Left lung (tissue), 10 donors: ENCODE measurements around the gene UBA52. TPM values are rescaled to one million over a fixed set of nuclear protein-coding genes. Genes with fewer than 3 reads are reported as not detected.

Source experiments
- ATAC-seq: fragments of 200-7000 bp; cut with Tn5 transposase; one replicate; pipeline ENCODE4 v1.9.1; 2020; ENCODE audit warnings: moderate library complexity
- DNase-seq, 4 donors: peaks; one replicate each; pipeline ENCODE4 v3.0.0-alpha.2; 2013 to 2020
- H3K27ac ChIP-seq, 2 donors: fragments of 200-600 bp; sonication (generic) in 1 of 2; one replicate each; pipeline versions ENCODE4 v1.5.0 to v1.8.0; 2020 to 2021
- H3K27me3 ChIP-seq, 2 donors: fragments of 200-600 bp; sonication (generic) in 1 of 2; one replicate each; pipeline versions ENCODE4 v1.5.0 to v1.8.0; 2020 to 2021
- H3K36me3 ChIP-seq, 2 donors: fragments of 200-600 bp; sonication (generic) in 1 of 2; one replicate each; pipeline versions ENCODE4 v1.5.0 to v1.8.0; 2020 to 2021
- H3K4me1 ChIP-seq, 2 donors: fragments of 200-600 bp; one replicate each; pipeline ENCODE4 v1.8.0; 2021
- H3K4me3 ChIP-seq, 2 donors: fragments of 200-600 bp; sonication (generic) in 1 of 2; one replicate each; pipeline versions ENCODE4 v1.5.0 to v1.8.0; 2020 to 2021; ENCODE audit warnings: mild to moderate bottlenecking in 1 of 2
- H3K9me3 ChIP-seq, 2 donors: fragments of 200-600 bp; sonication (generic) in 1 of 2; one replicate each; pipeline versions ENCODE4 v1.5.0 to v1.8.0; 2020 to 2021
- CTCF ChIP-seq, 2 donors: fragments of 200-600 bp; sonication (generic) in 1 of 2; IDR thresholded peaks; one replicate each; pipeline versions ENCODE4 v1.5.0 to v1.8.0; 2021; ENCODE audit warnings: antibody characterized with exemption in 2 of 2
- intact Hi-C, 2 donors: fragments of 100-400 bp; cut with DNase I; formaldehyde crosslinking; loops; one replicate each; pipeline versions ENCODE4 v1.11.2 to v1.14.2; 2022
- polyA plus RNA-seq, 6 donors: library from polyadenylated mRNA; unstranded; fragments of 120-200 nt; gene quantifications; one replicate each; pipeline ENCODE4 v1.2.1, GENCODE V29; 2013; ENCODE audit not compliant: insufficient read length in 6 of 6
- total RNA-seq, 2 donors: library from RNA; stranded (reverse); fragmentation: NEBNext Ultra II Directional; extraction: Animal tissue kit (Norgen Biotek cat#: 25700); gene quantifications; one replicate each; pipeline ENCODE4 v1.2.1, GENCODE V29; 2021
- donor health status: DM: no; HTN: yes; CAD: no.
- donor health status: DM: no; HTN: no; CAD: no.

Gene UBA52
- total and polyA plus RNA-seq, 8 donors = 875 to 1,008 (median 931) TPM

- intact Hi-C loops = loop anchor here in 1 of 2 donors (10.0 kb wide), 1 partner anchor 81 kb away; no protein-coding TSS in a partner anchor
- Histone ChIP-seq H3K27ac (peak overlapping the region in 1 of 2 donors; percentile 13), H3K27me3 (peaks cover 0 to 50% of the 10 kb centered on the region in 2 donors), H3K4me3 (no peak overlapping the region), H3K4me1 (peaks cover 14 to 37% of the 10 kb centered on the region in 2 donors), H3K36me3 (peaks cover 0 to 10% of the 10 kb centered on the region in 2 donors), H3K9me3 (no peaks in the 10 kb centered on the region)
- TF ChIP-seq CTCF (IDR thresholded peaks at IDR 0.05) = no peak
- peak in 1 of 4 donors; percentile 74 for DNase-seq
- ATAC-seq = no peak
These were observed 21.9 kb downstream of the UBA52 start for GRCh38 chr19:18593367-18594095.

DNA sequence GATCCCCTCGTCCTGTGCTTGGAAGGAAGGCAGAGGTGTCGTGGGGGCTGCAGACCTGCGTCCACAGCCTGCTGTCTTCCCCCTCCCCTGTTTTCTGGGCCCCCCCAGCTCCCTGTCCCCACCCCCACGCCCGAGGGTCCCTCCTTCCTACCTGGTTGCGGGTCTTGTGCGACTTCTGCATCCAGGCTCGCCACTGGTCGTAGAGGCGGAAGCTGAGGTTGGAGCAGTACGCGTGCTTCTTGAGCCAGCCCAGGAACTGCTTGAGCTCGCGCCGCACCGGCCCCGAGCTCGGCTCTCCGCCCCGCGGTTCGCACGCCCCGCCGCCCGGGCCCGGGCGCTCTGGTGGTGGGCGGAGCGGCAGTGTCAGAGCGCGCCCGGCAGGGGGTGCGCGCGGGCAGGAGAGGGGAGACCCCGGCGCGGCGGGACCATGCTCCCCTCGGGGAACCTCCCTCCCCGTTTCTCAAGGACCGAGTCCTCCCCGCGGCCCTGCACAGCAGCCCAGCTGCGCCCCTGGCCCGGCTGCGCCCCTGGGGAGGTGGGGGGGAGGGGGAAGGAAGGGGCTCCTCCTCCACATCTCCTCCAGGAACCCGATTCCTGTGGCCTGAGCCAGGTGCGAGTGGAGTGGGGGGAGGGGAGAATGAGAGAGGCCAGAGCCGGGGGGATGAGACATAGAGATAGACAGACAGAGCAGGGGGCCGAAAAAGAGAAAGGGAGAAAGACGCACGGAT lies 22.6 kb downstream of the UBA52 start:
- peak; percentile 72 to 91 (median 80) for DNase-seq
- H3K36me3 ChIP-seq = peaks cover 0 to 10% of the 10 kb centered on the region in 2 donors
- H3K4me1 ChIP-seq = peaks cover 14 to 35% of the 10 kb centered on the region in 2 donors
- H3K27me3 ChIP-seq = peaks cover 0 to 57% of the 10 kb centered on the region in 2 donors
- peak overlapping the region in 1 of 2 donors; percentile 13 for H3K27ac ChIP-seq
- no peaks in the 10 kb centered on the region for H3K9me3 ChIP-seq
- ATAC-seq = peak; percentile 85
- intact Hi-C loops = loop anchor here in 1 of 2 donors (10.0 kb wide), 1 partner anchor 81 kb away; no protein-coding TSS in a partner anchor
- peak; percentile 85 to 88 for TF ChIP-seq CTCF (IDR thresholded peaks at IDR 0.05)
- peak overlapping the region; percentile 14 to 16 for H3K4me3 ChIP-seq

DNA sequence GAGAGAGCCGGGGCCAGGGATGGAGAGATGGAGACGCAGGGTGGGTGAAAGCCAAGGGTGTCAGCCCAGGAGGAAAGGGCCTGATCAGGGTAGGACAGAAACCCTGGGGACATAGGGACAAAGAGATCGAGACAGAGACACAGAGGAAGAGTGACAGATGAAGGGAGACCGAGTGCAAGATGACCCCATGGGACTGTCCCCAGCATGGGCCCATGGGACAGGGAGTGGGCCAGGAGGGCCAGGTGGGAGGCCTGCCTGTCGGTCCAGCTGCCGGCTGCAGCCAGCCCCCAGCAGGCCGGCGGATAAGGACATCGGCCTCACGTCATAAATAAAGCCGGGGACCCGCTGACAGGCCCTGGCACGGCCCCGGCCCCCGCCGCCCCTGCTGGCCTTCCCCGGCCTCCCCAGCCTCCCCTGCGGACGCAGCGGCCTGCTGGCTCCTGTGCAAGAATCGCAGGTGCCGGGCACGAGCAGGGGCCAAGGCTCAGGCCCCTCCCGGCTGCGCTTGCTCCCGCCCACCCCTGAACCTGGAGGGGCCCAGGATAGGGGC lies 23.2 kb downstream of the UBA52 start:
- H3K36me3 ChIP-seq = peaks cover 0 to 10% of the 10 kb centered on the region in 2 donors
- no peak for TF ChIP-seq CTCF (IDR thresholded peaks at IDR 0.05)
- DNase-seq (peak in 1 of 4 donors; percentile 70), ATAC-seq (no peak)
- H3K27me3 ChIP-seq = peaks cover 0 to 64% of the 10 kb centered on the region in 2 donors
- H3K4me1 ChIP-seq = peaks cover 8 to 29% of the 10 kb centered on the region in 2 donors
- intact Hi-C loops = loop anchor here in 1 of 2 donors (10.0 kb wide), 1 partner anchor 80 kb away; no protein-coding TSS in a partner anchor
- no peak overlapping the region for H3K27ac ChIP-seq
- no peaks in the 10 kb centered on the region for H3K9me3 ChIP-seq
- H3K4me3 ChIP-seq = no peak overlapping the region

- H3K36me3 ChIP-seq = peaks cover 0 to 10% of the 10 kb centered on the region in 2 donors
- no peaks in the 10 kb centered on the region for H3K9me3 ChIP-seq
- DNase-seq (peak in 1 of 4 donors; percentile 5), ATAC-seq (no peak)
- no peak for TF ChIP-seq CTCF (IDR thresholded peaks at IDR 0.05)
- peaks cover 8 to 23% of the 10 kb centered on the region in 2 donors for H3K4me1 ChIP-seq
- no peak overlapping the region for H3K27ac ChIP-seq
- intact Hi-C loops = loop anchor here in 1 of 2 donors (10.0 kb wide), 1 partner anchor 79 kb away; no protein-coding TSS in a partner anchor
- H3K4me3 ChIP-seq = no peak overlapping the region
- H3K27me3 ChIP-seq = peaks cover 0 to 69% of the 10 kb centered on the region in 2 donors
These were observed 23.8 kb downstream of the UBA52 start for GRCh38 chr19:18595475-18595874.
